Globus pallidus (tissue), 1 donor: ENCODE measurements around the gene ATXN3L.
"Not testable (repeated sequence)": the region's sequence is repeated elsewhere in the genome, so short reads cannot be mapped to it uniquely, and the experiment has no call there.

Experiments used
- DNase-seq: peaks from one replicate; pipeline ENCODE4 v3.0.0-alpha.2; 2015; ENCODE audit warnings: low spot score

The ATXN3L gene

DNA sequence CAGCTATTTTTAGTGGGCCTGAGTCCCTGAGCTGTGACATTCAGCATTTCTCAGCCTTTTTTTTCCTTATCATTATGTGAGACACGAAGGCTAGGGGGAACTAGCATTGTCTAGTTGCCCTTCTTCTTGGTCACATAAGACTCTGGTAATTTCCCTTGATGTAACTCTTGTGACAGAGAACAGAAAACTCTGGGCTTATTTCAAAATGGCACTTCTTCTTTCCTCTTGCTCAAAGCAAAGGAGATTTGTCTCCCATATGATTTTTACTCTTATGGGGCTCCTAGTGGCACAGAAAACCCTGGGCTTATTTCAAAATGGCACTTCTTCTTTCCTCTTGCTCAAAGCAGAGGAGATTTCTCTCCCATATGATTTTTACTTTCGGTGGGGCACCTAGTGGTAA, 14.7 kb downstream of the ATXN3L start:
- DNase-seq: no peak

DNA sequence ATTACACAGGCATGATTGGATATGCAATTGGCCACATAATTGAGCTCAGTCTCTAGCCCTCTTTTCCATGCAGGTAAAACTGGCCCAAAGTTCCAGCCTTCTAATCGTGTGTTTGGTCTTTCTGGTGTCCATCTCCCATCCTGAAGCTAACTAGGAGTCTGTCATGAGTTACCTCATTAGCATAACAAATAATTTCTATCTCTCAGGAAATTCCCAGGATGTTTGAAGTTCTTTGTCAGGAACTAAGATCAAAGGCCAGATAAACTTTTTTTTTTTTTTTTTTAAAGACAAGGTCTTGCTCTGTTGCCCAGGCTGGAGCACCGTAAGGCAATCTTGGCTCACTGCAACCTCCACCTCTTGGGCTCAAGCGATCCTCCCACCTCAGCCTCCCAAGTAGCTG, 15.8 kb downstream of the ATXN3L start:
- DNase-seq: no peak

DNA sequence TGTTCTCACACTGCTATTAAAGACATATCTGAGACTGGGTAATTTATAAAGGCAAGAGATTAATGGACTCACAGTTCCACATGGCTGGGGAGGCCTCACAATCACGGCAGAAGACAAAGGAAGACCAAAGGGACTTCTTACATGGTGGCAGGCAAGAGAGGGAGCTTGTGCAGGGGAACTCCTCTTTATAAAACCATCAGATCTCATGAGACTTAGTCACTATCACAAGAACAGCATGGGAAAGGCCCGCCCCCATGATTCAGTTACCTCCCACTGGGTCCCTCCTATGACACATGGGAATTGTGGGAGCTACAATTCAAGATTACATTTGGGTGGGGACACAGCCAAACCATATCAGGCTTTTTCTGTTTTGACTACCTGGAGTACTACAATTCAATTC, 16.6 kb downstream of the ATXN3L start:
- not testable (repeated sequence) for DNase-seq

DNA sequence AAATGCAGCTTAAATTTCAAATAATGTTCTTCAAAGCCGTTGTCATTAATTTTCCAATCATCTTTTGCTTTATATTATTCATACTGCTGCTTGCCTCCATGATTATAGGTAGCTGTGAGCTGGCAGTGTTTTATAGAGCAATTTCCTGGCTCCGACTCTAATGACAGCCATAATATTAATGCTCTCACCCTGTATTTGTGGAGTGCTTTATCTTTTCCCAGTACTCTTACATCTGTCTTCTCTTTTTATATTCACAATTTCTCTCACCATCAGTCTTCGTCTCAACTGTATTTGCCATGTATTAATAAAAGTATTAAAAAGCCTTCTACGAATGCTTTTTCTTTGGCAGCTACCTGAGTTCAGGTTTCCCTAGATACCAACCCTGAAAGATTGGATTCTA, 21.0 kb downstream of the ATXN3L start:
- no peak for DNase-seq

DNA sequence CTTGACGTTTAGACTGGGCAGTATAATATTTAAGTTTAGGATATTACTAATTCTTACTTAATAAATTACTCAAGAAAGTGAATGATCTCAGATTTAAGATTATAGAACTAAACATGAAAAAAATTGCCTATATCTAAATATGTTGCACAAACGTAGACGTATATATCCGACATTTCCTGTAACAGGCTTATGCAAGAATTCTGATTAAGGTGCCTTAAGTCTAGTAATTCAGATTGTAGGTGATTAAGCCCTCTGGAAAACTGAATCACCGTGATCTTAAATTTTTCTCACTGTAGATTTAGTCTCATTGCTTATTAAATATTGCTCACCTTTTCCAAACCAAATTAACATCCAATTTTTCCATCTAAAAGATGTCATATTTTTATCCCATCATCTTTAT, 24.0 kb downstream of the ATXN3L start:
- no peak for DNase-seq

DNA sequence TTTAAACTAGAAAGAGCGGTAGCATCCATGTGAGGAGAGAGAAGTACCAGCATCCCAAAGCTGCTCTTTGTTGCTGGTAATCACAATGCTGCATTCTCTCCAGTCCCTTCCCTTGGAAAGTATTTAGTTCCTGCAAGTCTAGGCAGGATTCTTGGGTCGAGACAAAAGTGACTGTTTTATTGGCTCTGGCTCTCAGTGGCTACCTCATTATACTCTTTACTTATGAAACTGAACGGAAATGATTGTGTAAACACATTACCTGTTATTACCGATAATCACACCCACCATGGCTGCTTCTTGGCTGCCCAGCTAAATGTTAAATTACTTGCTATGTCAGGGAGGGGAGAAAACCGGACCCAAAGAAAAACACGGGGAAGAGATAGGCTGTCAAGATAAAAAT, 26.2 kb downstream of the ATXN3L start:
- no peak for DNase-seq

DNA sequence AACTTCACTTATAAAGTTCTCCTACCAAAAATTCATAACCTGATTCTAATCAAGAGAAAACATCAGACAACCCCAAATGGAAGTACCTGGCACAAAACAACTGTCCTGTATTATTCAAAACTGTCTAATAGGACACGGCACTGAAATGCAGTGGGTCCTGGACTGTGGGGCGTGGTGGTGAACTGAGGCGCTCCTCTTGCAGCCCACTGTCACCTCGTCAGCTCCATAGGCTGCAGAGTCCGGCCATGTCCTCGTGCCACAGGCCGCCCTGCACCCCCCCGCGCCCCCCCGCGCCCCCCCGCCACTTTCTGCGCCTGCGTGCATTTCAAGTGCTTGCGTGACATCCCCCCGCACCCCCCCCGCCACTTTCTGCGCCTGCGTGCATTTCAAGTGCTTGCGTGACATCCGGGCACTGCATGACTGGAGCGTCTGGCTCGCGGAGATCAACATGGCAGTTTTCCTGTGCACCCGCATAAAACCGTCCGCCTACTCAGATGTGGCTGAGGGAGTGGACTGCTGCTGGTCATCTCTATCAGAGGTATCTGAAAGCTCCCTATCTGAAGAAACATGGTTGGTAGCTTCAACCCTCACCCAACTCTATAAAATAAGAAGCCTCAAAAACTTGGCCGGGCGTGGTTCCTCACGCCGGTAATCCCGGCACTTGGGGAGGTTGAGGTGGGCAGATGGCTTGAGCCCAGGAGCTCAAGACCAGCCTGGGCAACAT, 28.8 kb downstream of the ATXN3L start:
- DNase-seq: no peak

DNA sequence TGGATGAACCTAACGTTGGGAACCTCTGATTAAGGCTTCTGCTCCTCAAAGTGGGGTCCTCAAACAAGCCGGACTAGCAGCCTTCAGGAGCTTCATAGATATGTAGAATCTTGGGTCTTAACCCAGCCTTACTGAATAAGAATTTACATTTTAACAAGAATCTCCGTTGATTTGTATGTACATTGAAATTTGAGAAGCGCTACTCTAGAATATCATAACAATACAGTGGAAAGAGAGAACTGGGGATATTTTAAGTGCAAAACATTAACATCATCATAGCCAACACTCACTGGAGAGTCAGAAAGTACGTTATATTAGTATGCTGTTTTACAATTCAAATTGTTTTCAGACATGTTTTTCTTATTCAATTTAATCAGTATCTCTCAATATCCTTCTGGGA, 31.2 kb downstream of the ATXN3L start:
- no peak for DNase-seq

DNA sequence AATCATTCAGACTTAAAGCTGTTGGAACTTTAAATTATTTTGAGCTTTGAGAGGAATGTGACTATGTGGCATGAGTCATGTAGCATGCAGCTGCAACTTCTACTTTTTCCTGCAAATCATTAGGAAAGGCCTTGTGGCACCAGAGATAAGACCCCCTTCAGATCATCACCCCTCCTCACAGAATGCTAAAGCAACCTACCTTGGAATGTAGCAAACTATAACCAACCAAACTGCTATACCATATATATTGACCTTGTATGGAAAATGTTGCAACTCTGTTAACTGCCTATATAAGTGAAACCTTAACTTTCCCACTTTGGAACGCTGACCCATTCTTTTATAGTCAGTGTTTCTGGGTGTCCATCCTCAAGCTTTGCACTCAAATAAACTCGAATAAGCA, 32.0 kb downstream of the ATXN3L start:
- DNase-seq: no peak

DNA sequence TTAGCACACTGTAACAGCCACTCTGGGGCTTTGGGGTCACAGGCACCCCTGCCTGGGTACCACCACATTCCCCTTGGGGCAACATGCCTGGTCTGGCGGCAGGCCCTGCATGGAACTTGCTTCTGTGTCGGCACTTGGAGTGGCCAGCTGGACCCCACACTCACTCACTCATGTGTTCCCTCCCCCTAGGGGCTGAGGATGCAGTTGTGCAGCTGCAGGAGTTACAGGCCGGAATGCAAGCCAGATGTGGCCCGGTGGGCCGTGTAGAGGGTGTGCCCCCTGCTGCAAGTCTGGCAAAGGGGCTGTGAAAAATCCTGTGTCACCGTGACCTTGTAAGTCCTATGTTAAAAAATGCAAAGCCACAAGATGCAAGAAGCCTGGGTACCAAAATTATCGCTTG, 34.2 kb downstream of the ATXN3L start:
- no peak for DNase-seq

DNA sequence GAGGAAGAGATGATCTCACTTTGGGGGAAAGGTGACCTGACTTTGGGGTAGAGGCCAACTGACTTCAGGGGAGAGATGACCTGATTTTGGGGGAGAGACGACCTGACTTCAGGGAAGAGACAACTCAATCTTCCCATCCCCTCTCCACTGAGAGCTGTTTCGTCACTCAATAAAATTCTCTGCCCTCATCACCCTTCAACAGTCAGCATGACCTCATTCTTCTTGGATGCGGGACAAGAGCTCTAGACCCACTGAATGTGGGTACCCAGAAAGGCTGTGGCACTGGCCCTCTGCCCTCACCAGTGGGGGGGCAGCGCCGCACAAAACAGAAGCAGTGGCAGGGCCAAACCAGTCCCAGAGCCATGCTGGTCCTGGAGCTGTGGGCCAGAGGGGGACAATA, 34.6 kb downstream of the ATXN3L start:
- no peak for DNase-seq

DNA sequence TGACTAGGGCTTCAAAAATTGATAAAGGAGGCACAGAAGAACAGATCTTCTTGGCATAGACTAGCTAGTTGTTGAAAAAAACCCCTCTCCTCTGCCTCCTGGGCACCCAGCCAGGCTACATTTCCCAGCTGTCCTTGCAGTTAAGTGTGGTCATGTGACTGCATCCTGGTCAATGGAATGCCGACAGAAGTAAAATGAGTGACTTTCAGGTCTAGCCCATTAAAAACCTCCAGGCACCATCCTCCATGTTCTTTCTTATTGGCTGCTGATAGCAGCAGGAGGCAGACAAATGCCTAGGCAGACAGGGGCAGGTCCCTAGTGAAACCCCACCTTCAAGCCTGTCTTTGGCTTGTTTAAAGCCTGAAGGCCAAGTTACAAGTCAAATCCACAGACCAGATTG, 35.3 kb downstream of the ATXN3L start:
- DNase-seq: no peak

DNA sequence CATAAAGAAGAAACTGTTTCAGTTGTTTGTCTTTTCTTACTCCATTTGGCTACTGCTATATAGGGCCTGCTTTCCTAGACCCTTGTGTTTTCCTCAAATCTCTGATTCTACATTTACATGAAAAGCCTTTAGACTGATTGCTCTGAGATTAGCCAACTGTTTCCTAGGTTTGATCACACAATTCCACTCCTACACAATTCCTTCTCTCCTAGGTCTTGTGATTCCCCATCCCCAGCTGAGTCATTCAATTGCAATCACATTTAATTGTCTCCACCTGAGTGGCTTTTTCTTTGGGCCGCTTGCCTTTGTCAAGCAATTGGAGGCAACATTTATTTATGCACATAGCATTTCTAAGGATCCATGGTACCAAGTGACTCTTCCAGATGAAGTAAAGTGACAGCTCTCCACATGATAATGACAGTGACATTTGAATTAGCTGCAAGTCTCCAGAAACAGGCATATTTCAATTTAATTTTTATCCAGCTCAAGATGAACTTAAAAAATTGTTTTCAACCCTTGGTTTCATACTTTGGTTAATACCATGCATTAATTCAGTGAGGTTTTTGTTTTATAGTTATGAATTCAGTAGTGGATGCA, 35.8 kb downstream of the ATXN3L start:
- DNase-seq: no peak

DNA sequence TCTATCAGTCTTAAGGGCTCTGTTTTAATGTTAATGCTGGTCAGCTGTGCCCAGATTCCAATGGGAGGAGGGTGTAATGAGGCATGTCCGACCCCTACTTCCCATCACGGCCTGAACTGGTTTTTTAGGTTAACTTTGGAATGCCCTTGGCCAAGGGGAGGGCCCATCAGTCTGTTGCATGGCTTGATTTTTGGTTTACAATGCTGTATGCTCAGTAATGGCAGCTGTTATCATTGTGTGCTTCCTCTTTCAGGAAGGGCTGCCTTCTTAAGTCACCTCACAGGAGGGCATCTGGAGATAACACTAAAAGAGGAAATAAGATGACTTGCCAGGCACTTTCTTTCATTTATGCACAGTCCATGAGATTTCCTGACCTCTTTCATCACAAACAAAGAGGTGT, 36.3 kb downstream of the ATXN3L start:
- DNase-seq: no peak

DNA sequence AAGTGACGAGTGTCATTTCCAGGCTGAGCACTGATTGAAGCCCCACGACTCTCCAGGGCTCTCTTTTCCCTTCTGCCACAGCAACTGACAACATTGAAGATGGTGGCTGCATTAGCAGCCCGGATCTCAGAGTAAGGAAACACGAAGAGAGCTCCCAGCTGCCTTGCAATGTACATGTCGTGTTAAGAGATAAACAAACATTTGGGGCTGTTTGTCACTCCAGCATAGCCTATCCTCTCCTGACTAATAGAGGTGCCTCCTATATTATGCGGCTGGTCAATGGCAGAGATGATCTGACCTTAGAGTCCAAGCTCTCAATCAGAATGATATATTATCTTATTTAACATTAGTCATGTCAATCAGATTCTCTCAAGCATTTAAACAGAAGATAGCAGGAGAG, 38.6 kb downstream of the ATXN3L start:
- DNase-seq: no peak

DNA sequence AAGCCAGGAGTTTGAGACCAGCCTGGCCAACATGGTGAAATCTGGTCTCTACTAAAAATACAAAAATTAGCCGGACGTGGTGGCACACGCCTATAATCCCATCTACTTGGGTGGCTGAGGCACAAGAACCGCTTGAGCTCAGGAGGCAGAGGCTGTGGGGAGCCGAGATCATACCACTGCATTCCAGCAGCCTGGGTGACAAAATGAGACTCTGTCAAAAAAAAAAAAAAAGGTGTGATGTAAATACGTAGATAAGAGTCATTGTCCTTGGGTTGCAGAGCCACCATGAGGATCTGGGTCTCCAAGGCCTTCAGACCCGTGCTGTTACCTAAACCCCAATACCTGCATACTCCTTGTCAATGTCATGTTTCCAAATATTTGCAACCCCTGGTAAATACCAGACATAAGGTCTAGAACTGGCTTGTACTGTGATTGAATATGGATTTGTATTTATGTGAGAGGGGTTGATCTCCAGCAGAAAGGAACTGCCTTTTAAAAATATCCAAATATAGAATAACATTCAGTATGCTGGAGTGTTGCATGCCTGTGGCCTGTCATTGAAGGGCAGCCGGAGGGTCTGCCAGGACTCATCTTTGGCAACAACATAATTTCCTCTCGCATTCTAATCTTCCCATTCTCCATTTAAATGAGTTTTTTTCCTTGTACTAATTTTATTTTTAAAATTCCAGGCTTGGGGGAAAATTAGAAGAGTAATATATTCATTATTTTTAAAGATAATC, 40.4 kb downstream of the ATXN3L start:
- no peak for DNase-seq

DNA sequence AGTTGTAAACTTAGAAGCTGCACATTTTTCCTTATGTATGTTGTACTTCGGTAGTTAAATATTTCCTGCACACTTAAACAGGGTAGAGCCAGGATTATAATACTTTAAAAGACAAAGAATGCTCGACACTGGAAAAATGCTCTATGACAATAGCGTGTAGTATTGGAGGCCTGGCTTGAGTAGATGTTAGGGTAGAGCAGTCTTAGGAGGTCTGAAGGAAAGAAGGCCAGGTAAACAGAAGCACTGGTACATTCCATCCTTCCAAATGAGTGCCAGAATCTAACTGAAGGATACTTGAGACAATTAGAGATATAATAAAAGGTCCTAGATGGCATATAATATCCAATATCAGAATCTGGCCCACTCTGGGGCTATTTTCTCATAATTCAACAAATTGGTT, 42.3 kb downstream of the ATXN3L start:
- no peak for DNase-seq

DNA sequence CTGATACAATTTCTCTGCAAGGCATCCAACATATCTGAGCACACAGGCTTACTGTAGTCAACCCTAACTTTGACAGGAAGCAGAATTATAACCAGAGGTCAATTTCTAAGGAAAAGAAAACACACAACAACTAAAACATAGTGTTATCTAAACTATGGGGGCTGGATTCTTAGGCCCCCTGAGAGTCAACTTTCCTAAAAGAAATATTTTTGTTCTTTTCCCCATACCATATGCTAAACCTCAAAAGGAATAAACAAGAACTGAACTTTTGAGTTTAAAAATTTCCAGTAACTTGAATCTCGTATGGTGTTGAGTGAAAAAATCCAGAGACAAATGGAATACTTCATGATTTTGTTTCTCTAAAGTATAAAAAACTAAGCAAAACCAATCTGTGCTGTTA, 42.9 kb downstream of the ATXN3L start:
- no peak for DNase-seq

DNA sequence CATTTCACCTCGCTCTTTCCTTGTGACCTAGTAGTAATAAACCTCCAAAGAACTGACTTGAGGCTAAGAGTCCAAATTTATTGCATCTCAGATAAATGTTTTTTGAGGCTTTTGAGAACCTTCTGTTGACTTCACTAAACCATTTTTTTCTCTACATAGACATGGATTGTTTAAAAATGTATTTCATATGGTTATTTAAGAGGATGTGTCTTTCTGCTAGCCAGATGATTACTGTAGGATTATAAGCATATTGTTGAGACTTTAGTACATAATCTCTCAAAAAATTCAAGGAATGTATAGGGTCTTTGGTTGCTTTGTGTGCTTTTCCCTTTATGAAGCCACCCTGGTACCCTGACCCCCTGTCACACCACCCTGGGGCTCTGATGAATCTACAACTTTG, 44.8 kb downstream of the ATXN3L start:
- no peak for DNase-seq

DNA sequence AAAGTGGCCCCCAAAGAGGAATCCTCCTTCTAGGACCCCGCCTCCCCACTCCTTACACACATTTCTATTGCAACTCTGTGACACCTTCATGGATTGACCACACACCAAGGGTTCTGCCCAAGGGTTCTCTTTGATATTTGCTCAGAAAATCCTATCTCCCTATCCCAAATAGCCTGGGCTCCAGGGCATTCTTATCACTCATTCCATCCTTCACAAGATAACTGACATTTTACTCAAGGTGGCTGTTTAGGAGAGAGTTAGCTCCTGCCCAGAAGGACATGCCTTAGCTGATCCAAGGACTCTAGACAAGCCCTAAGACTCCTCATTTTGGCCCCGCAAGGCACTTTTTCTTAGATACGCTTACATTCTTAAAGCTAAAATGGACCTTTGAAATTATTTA, 47.4 kb downstream of the ATXN3L start:
- DNase-seq: no peak

DNA sequence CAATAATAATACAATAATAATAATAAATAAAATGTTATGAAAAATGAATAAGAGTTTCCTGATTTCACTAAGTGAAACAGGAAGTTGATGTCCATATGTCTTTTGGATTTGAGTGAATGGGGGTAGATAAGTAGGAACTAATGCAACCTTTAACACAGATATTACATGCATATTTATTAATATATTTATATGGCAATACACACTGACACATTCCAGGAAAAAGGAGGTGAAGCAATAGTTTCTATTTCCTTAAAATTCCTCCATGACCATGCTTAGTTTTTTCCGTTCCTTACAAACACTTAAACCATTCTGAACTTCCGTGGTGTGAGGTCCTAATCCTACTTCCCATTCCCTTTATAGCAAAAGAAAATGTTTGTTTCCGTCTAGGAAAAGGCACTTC, 48.3 kb downstream of the ATXN3L start:
- DNase-seq: no peak

DNA sequence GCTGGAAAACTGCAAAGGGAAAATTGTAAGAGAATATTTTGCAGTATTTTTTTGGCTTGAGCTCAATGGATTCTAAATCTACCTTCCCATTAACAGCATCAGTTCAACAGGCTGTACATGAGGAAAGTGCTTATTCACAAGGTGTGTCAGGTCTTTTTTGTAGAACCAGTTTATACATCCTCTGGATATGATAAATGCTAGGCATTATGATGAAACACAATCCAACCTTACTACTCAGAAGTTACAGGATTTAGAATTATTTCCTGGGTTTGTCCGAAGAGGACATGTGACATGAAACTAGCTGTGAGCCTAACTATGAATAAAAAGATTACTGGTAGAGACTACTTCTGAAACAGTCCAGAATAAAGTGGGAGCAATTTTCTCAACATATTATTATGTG, 49.5 kb downstream of the ATXN3L start:
- no peak for DNase-seq

DNA sequence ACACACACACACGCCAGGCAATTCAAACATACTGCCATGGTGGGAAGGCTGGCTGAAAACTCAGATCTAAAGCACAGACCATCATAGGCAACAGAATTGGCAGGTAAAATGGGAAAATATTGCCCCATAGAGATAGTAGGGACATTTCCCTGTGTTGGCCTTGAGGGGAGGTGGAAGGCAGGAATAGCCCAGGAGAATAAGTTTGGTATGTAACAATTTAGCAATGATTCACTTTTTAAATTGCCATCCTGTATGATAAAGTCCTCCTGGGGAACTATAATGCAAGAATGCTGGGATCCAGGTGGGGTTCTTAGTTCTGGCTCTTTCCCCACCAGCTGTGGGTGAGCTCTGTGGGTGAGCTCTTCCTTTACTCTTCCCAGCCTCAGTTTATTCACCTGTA, 51.0 kb downstream of the ATXN3L start:
- DNase-seq: no peak
